GM19099 (cell line): Measurements from ENCODE around the gene SAMD4A.

Source experiments
- POLR2A ChIP-seq: IDR thresholded peaks from 3 replicates; pipeline ENCODE4 v1.6.1; 2011; ENCODE audit warnings: low read depth; ENCODE audit not compliant: insufficient read length; ENCODE audit errors: extremely low read depth

Gene SAMD4A

GRCh38 chr14:54554401-54554800 lies 12.5 kb upstream of the SAMD4A start:
- TF ChIP-seq POLR2A = no peak

DNA sequence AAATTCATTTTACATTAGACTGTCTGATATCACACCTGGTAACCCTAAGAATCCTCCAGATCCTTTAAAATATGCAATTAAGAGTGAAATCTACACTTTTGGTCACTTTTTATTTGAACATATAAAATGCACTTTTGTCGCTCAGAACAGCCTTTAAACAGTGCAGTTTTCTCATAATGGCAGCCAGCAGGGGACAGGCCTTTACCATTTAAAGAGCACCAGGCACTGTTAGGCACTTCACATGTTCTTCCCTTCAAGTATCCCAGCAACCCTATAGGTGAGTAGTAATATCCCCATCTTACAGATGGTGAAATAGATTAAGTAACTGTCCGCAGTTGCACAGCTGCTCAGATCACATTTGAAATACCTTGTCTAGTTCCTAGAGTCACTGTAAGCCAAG lies 11.3 kb upstream of the SAMD4A start:
- no peak for TF ChIP-seq POLR2A

- no peak for TF ChIP-seq POLR2A
These were observed 10.4 kb upstream of the SAMD4A start for GRCh38 chr14:54556535-54556934.

- no peak for TF ChIP-seq POLR2A
These were observed 4.6 kb upstream of the SAMD4A start for GRCh38 chr14:54562334-54562733.

- no peak for TF ChIP-seq POLR2A
These were observed 2.7 kb upstream of the SAMD4A start for GRCh38 chr14:54564071-54564867.

DNA sequence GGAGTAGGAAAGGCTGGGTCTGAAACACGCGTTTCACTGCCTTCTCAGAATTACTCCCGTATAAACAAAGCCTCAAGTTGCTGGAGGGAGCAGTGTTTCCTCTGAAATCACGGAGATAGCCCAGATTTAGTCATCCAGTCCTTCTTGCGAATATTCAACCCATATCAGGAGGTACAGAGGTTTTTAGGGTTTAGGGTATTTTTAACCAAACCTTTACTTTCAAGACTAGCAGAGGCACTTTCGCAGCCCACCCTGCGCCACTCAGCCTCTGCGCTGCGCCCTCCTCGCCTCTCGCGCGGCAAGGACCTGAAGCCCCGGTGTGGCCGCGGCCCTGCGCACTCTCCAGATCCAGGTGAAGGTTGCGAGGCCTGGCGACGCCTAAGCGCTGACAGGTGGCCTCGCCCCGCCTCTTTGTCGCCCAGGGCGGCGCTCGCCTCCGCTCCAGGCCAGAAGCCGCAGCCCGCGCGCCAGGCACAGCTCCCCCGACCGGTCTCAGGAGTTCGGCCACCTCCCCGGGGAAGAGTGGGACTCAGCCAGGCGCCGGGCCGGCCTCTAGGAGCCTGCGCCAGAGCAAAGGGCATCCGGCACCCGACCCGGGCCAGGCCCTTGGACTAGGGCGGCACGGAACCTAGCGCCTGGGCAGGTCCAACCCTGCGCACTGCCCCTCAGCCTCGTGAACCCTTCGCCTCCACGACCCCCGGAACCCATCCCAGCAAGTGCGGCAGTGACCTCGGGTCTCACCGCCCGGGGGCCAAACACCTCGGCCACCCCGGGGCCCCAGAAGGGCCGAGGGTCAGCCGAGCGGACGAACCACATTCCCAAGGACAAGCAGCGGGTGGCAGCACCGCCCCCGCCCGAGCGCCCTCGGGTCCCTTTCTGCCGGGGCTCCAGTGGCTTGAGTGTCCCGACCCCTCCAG lies 1.8 kb upstream of the SAMD4A start:
- peak; percentile 44 for TF ChIP-seq POLR2A

- TF ChIP-seq POLR2A = peak; percentile 66
These were observed 1.0 kb upstream of the SAMD4A start for GRCh38 chr14:54565785-54566409.

DNA sequence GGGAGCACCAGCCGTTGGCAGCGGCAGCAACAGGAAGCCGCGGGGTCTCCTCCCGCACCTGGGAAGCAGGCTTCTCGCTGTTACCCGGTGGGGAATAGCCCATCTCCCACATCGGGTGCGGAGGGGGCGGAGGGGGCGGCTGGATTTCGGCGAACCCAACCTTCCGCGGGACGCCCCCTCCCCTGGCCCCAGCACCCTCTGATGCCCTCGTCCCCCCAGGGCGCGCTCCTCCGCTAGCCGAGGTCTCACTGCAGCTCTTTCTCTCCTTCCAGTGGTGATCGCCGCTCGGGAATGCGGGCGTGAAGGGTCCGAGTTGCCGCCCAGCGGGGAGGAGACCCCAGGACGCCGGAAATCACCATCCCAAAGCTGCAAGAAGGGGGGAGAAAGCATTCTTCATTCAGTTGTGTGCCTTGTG lies 303 bp downstream of the SAMD4A start:
- no peak for TF ChIP-seq POLR2A

DNA sequence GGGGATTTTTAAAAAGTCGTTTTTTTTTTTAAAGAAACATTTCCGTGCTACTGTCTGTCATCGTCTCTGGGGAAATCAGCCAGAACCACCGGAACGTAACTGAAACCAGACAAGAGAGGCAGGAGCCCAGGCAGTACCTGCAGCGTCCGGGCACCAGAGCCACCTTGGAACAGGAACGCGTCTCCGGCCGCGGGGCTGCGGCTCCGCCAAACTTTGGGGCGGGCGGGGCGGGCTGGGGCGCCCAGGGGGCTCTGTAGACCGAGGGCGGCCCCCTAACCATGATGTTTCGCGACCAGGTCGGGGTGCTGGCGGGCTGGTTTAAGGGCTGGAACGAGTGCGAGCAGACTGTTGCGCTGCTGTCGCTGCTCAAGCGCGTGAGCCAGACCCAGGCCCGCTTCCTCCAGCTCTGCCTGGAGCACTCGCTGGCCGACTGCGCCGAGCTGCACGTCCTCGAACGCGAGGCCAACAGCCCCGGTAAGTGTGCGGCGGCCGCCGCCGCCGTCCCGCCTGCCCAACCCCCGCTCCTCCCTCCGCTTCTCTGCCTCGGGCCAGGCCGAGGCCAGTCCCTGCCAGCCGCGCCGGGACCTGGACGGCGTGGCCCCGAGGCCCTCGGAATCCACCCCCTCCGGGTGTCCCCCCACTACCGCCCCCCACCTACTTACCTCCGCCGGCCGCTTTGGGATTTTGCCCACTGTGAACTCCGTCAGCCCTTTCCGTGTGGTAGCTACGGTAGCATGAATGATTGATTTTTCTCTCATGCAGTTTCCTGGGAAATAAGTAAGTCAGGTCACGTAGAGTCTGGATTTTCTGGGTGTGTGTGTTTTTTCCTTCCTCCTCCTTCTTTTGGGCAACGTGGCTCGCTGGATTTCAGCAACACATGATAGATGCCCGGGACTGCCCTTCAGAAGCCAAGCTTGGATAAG lies 972 bp downstream of the SAMD4A start:
- peak; percentile 29 for TF ChIP-seq POLR2A

- no peak for TF ChIP-seq POLR2A
These were observed 2.1 kb downstream of the SAMD4A start for GRCh38 chr14:54568821-54569595.

- TF ChIP-seq POLR2A = no peak
These were observed 3.1 kb downstream of the SAMD4A start for GRCh38 chr14:54570047-54570446.

GRCh38 chr14:54570631-54571415 lies 3.9 kb downstream of the SAMD4A start:
- no peak for TF ChIP-seq POLR2A

DNA sequence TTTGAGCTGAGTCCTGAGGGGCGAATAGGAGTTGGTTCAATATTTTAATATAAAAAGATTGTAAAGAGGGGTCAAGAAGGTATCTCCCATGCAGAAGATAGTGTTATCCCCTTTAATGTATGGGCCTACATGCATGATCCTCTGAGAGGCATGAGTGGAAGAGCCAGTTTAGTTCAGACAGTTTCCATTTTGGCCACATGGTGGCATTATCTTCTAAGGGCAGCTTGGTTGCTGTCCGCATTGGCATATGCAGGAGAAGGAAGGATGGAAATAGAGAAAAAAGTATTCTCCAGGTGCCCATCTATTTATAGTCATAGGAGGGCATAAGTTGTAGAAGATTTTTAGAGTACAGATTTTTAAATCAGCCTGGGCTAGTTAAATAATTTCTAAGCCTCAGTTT lies 5.4 kb downstream of the SAMD4A start:
- TF ChIP-seq POLR2A = no peak
